ENCODE measurements around the gene RPL7L1.
"Not testable (repeated sequence)": the region's sequence is repeated elsewhere in the genome, so short reads cannot be mapped to it uniquely, and the experiment has no call there.

GRCh38 chr6:42888201-42888600 is 8.8 kb downstream of the RPL7L1 start:
- TF ChIP-seq, protein P1, sequence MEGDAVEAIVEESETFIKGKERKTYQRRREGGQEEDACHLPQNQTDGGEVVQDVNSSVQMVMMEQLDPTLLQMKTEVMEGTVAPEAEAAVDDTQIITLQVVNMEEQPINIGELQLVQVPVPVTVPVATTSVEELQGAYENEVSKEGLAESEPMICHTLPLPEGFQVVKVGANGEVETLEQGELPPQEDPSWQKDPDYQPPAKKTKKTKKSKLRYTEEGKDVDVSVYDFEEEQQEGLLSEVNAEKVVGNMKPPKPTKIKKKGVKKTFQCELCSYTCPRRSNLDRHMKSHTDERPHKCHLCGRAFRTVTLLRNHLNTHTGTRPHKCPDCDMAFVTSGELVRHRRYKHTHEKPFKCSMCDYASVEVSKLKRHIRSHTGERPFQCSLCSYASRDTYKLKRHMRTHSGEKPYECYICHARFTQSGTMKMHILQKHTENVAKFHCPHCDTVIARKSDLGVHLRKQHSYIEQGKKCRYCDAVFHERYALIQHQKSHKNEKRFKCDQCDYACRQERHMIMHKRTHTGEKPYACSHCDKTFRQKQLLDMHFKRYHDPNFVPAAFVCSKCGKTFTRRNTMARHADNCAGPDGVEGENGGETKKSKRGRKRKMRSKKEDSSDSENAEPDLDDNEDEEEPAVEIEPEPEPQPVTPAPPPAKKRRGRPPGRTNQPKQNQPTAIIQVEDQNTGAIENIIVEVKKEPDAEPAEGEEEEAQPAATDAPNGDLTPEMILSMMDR (conservative IDR thresholded peaks at IDR 0.05): not testable (repeated sequence)
- TF ChIP-seq ZFX (IDR thresholded peaks at IDR 0.05): not testable (repeated sequence)
